ENCODE results near the gene SUMF1.

The SUMF1 gene

GRCh38 chr3:4466741-4467521 is at the start of gene SUMF1:
Gene SUMF1, minus strand, starts transcription at chr3:4467269. Its CDS starts 24 bp downstream, at chr3:4467245.
- peak within 1 kb of the TSS; percentile 84 for H3K4me3 ChIP-seq (ENCODE audit: low read depth, low read length)
- TF ChIP-seq CTCF (IDR thresholded peaks at IDR 0.05; ENCODE audit: borderline replicate concordance, insufficient read depth, low read depth, low read length): no peak

GRCh38 chr3:4515916-4516579 is 49.0 kb upstream of the SUMF1 start:
- no peak overlapping the region for H3K4me3 ChIP-seq (ENCODE audit: low read depth, low read length)

DNA sequence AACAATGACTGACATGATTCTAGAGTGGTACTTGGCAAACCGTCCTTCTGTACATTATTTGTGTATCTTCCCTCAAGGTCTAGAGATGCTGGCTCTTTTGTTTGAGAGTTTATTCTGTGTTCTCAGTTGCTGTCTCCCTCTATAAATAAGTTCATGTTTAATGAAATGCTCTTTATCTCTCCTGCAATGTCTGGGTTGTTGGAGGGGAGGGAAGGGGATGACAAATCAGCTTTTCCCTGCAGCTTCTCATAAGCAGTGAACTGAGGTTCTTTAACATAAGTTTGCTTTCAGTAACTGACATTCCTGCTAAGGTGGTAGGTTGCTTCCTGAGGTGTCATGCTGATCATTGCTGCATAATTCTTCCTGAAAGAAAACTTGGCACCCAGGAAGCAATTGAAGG is 47.8 kb upstream of the SUMF1 start:
- TF ChIP-seq CTCF (IDR thresholded peaks at IDR 0.05; ENCODE audit: borderline replicate concordance, insufficient read depth, low read depth, low read length): no peak
- no peak overlapping the region for H3K4me3 ChIP-seq (ENCODE audit: low read depth, low read length)

More at GRCh38 chr3:4515916-4516579, 49.0 kb upstream of the SUMF1 start:
- no peak for TF ChIP-seq CTCF (IDR thresholded peaks at IDR 0.05; ENCODE audit: borderline replicate concordance, insufficient read depth, low read depth, low read length)

GRCh38 chr3:4514321-4514720 is 47.3 kb upstream of the SUMF1 start:
- H3K4me3 ChIP-seq (ENCODE audit: low read depth, low read length): no peak overlapping the region
- TF ChIP-seq CTCF (IDR thresholded peaks at IDR 0.05; ENCODE audit: borderline replicate concordance, insufficient read depth, low read depth, low read length): no peak

- H3K4me3 ChIP-seq (ENCODE audit: low read depth, low read length): no peak overlapping the region
- no peak for TF ChIP-seq CTCF (IDR thresholded peaks at IDR 0.05; ENCODE audit: borderline replicate concordance, insufficient read depth, low read depth, low read length)
Observed at GRCh38 chr3:4512895-4513616, 46.0 kb upstream of the SUMF1 start.

DNA sequence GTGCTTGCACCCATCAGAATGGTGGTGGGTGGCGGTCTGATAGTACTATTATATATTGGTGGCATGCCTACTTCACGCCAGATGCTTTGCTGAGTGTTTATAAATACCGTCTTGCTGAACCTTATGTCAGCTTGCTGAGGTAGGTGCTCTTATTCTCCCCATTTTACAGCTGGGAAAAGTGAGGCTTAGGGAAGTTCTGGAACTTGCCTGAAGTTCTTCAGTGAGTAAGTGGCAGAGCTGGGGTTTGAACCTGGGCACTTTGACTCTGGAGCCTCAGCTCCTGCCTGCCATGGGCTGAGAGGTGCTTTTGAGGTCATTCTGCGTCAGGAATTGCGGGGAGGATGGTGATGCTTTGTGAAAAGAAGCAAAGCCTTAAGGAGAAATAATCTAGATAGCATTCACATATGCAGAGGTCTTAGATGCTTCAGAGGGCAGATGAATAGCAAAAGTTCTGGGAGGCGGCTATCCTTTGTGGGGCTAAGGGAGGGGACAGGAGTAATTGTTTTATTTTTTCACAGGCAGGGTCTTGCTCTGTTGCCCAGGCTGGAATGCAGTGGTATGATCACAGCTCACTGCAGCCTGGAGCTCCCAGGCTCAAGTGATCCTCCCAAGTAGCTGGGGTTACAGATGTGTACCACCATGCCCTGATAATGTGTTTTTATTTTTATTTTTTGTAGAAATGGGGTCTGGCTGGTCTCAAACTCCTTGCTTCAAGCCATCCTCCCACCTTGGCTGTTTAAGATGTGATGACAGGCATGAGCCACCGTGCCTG is 44.6 kb upstream of the SUMF1 start:
- TF ChIP-seq CTCF (IDR thresholded peaks at IDR 0.05; ENCODE audit: borderline replicate concordance, insufficient read depth, low read depth, low read length): no peak
- no peak overlapping the region for H3K4me3 ChIP-seq (ENCODE audit: low read depth, low read length)
